DND-41 (cell line): ENCODE results near the gene METTL3.

Source experiments
- EZH2 ChIP-seq: IDR thresholded peaks from 3 replicates; pipeline ENCODE4 v1.6.1; 2012; ENCODE audit warnings: borderline replicate concordance, low read depth, mild to moderate bottlenecking, moderate library complexity, low read length, inconsistent platforms; ENCODE audit not compliant: severe bottlenecking
- TF ChIP-seq, protein P1 (sequence below): IDR thresholded peaks from 2 replicates; pipeline ENCODE4 v1.5.1; 2012; ENCODE audit warnings: borderline replicate concordance, low read length, moderate library complexity, mild to moderate bottlenecking; ENCODE audit not compliant: poor library complexity, severe bottlenecking; ENCODE audit errors: extremely low read depth

GRCh38 chr14:21476925-21477681 is 34.0 kb downstream of the METTL3 start, which contains the start of the genes RAB2B and TOX4:
- TF ChIP-seq, protein P1, sequence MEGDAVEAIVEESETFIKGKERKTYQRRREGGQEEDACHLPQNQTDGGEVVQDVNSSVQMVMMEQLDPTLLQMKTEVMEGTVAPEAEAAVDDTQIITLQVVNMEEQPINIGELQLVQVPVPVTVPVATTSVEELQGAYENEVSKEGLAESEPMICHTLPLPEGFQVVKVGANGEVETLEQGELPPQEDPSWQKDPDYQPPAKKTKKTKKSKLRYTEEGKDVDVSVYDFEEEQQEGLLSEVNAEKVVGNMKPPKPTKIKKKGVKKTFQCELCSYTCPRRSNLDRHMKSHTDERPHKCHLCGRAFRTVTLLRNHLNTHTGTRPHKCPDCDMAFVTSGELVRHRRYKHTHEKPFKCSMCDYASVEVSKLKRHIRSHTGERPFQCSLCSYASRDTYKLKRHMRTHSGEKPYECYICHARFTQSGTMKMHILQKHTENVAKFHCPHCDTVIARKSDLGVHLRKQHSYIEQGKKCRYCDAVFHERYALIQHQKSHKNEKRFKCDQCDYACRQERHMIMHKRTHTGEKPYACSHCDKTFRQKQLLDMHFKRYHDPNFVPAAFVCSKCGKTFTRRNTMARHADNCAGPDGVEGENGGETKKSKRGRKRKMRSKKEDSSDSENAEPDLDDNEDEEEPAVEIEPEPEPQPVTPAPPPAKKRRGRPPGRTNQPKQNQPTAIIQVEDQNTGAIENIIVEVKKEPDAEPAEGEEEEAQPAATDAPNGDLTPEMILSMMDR: peak; percentile 99
- no peak for TF ChIP-seq EZH2
